Caki2 (cell line): ENCODE measurements around the gene NTSR2. TPM values are rescaled to one million over a fixed set of nuclear protein-coding genes. Genes with fewer than 3 reads are reported as not detected.

Experiments used
- DNase-seq: peaks from one replicate; pipeline ENCODE4 v3.0.0-alpha.2; 2015; ENCODE audit warnings: low read depth
- in situ Hi-C: cut with HindIII; loops from 2 replicates; pipeline ENCODE4 v1.10.0; 2016; ENCODE audit warnings: low sequenced_read_pairs, low pct_unique_long_range_greater_than_20kb, mixed read lengths
- total RNA-seq: library from RNA; depleted of rRNA; stranded (reverse); fragments of >200 nt; shearing (Covaris generic); gene quantifications from 2 replicates; pipeline ENCODE4 v1.2.3, GENCODE V29; 2014; ENCODE audit warnings: low replicate concordance; rRNA removed

Gene NTSR2, protein sequence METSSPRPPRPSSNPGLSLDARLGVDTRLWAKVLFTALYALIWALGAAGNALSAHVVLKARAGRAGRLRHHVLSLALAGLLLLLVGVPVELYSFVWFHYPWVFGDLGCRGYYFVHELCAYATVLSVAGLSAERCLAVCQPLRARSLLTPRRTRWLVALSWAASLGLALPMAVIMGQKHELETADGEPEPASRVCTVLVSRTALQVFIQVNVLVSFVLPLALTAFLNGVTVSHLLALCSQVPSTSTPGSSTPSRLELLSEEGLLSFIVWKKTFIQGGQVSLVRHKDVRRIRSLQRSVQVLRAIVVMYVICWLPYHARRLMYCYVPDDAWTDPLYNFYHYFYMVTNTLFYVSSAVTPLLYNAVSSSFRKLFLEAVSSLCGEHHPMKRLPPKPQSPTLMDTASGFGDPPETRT
- total RNA-seq = not detected in 2 replicates

DNA sequence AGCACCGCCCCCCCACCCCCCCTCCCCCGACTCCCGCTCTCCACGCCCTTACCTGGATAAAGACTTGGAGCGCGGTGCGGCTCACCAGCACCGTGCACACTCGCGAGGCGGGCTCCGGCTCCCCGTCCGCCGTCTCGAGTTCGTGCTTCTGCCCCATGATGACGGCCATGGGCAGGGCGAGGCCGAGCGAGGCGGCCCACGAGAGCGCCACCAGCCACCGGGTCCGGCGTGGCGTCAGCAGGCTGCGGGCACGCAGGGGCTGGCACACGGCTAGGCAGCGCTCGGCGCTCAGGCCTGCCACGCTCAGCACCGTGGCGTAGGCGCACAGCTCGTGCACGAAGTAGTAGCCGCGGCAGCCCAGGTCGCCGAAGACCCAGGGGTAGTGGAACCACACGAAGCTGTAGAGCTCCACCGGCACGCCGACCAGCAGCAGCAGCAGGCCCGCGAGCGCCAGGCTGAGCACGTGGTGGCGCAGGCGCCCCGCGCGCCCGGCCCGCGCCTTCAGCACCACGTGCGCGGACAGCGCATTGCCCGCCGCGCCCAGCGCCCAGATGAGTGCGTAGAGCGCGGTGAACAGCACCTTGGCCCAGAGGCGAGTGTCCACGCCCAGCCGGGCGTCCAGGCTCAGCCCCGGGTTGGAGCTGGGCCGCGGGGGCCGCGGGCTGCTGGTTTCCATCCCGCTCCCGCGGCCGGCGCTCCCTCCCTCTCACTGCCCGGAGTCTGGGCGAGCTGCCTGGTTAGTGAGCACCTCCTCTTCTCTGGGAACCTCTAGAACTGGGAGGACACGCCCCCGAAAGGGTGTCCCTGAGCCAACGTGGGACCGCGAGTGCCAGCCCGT lies at the start of gene NTSR2:
TSS of gene NTSR2 (minus strand) at position 742 of the 838 bp plus-strand sequence. CDS start at position 676, 66 bp downstream.
- DNase-seq = peak; percentile 72
- in situ Hi-C loops = no loop called here

DNA sequence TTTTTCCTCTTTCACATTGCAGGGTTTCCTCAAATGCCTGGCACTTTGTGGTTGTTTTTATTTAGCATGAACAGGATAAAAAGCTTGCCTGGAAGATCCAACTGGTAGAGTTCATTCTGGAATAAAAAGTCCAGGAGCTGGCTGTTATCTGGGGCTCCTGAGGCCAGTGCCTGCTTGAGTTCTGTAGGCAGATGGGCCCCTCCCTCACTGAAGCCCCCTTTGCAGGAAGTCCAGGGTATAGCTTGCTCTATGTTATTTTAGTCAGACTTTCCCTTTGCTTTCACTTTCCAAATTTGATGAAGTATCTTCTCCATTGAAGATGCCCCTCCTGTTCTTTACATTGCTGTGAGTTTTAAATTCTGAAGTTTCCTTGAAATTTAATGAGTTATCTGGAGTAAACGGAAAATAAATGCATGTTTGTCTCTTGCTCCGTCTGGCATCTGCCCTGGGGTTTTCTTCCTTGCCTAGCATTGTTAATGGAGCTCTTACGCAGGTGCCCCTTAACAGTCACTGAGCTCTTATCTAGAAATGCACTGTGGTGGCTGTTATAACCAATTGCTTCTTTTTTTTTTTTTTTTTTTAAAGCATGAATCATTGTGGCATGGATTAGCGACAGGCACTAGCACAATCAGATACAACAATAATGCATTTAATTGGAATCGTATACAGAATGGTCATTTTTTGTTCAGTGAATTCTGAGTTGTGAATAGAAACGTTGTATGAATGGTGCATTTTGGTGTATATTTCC lies 49.4 kb upstream of the NTSR2 start:
- DNase-seq = no peak
- in situ Hi-C loops = no loop called here

DNA sequence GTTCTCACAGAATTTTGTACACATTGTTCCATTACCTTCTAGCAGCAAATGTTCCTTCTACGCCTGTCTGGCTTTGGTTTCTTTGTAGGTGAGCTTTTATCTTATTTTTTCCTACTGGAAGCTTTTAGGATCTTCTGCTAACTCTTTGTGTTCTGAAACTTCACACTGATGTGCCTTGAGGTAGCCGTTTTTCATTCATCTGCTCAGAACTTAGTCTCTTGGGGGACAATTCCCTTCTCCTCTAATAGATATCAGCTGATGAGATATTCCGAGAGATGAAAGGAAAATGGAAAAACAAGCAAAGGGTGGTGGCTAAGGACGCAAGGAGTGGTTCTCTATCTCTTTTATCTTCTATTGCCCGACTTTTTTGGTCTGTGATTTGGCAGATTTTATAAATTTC lies 48.6 kb upstream of the NTSR2 start:
- in situ Hi-C loops = no loop called here
- no peak for DNase-seq

DNA sequence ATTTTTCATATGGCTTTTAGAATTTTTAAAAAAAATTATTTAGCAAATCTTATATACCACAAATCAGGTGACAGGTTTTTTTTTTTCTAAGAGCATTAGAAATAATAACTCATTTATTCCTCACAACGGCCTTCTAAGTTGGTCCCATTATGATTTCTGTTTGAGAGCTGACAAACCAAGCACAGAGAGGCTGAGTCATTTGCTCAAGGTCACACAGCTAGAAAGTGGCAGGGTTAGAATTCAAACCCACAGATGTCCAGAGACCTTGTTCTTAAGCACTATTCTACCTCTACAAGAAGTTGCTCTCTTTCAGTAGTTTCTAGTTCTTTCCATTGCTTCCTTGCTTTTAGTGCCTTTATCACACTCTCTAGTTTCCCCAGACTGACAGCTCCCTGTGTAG lies 47.6 kb upstream of the NTSR2 start:
- in situ Hi-C loops = no loop called here
- no peak for DNase-seq

DNA sequence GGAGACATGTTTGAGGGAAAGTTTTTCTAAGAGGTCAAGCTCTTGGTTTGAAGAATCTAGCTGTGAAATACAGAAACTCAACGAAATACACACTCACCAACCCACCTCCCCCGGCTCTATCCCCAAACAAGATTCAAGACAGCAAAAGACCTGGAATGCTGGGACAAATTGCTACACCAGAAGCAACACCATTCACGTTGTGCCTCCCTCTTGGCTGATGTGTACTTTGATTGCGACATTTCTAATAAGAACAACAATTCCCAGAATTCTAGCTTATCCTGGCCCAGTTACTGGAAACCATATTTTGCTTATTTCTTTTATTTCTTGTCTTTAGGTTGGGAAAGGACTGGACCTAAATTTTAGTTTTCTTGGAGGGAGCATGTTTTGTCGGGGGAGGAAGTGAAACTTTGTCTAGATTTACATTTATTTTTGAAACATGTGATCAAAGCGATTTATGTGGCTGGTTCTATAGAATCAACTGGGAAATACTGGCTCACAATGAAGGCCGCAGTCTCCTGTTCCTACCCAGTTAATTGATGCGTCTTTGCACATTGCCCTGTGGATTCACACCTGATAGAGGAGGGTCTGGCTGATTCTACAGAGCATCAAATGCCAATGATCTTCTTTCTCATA lies 46.8 kb upstream of the NTSR2 start:
- in situ Hi-C loops = no loop called here
- DNase-seq = no peak

DNA sequence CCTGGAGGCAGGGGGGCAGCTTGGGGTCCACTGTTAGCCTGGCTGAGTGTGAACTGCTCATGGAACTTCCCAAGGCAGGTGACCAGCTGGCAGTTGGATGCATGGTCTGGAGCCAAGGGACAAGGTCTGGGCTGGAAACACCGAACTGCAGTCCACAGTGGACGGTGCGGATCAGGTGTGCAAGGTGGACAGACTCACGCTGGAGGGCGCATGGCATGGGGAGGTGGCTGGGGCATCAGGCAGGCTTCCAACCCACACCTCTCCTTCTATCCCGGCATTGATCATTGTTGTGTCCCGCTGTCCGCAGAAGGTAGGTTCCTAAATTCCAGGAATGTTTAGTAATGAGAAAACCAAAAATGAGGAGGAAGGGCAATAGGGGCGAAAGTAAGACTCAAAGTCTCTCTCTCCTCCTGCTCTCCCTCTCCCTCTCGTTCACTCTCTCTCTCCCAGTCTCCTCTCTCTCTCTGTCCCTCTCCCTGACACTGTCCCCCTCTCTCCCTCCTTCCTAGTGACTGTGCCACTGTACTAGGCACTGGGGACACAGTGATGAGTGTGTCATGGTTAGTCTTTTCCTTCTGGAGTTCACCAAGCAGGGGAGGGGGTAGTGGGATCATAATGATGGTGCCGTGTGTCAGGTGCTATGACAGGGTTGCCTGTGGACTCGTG lies 46.1 kb upstream of the NTSR2 start:
- in situ Hi-C loops = no loop called here
- DNase-seq = no peak

DNA sequence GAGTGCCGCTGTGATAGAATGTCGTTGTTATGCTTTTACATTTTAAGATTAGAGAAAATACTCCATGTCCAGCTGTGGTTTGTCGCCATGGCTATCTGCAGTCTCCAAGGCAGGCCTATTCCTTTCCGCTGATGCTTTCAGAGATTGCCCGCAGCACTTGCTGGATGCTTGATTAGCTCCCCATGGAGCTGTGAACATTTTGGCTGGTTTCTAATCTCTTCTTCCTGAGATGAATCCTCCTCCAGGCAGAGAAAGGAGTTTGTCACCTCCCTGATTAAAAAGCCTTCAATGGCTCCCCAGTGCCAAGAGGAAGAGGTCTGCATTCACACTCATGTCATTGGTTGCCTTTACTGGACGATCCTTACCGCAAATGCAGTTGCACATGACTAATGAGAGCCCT lies 43.8 kb upstream of the NTSR2 start:
- in situ Hi-C loops = no loop called here
- no peak for DNase-seq

DNA sequence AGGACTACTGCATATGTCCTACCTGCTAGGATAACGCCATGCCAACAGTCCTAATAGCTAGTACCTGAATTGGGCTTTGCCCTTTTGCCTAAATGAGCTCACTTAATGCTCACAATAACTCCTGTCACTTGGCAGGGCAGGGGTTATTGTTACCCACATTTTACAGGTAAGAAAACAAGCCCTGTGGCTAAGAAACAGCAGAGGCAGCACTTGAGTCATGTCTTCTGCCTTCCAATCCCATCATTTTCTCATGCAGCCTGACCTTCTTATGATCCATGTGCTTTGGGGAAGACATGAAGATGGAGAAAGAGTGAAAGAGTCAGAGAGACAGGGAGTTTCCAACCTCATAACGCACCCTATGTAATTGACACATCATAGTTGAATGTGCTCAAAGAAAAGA lies 42.9 kb upstream of the NTSR2 start:
- DNase-seq = no peak

DNA sequence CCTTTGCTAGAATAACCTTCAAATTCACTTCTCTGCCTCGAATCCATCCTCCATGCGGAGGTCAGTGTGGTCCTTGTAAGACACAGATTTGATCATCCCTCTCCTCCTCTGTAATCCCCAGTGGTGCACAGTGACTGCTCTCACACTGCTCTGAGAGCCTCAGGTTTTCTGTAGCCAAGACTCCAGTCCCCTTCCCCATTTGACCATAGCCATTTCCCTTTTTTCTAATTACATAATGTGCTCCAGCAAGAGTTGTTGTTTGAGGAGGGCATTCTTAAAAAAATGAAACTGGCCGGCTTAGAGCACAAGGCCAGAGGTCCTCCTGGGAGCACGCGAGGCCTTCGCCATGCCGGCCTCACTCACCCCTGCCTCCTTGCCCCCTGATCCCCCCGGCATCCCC lies 41.8 kb upstream of the NTSR2 start:
- in situ Hi-C loops = no loop called here
- DNase-seq = no peak

More for the DNA sequence above, 42.9 kb upstream of the NTSR2 start:
- in situ Hi-C loops = no loop called here

DNA sequence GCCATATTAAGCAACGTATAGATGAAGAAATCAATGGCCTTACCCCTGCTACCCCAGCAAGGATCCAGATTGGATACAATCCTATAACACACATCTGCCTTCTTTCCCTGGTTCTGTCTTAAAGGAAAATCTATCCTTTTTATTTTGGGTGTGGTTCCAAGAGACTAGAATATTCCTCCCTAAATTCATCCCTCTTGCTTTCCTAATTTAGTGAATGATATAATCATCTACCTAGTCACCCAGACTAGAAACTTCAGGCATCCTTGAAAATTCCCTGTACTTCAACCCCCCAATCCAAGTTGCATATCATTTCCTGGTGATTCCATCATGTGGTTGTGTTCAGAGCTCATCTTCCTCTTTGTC lies 41.3 kb upstream of the NTSR2 start:
- in situ Hi-C loops = no loop called here
- no peak for DNase-seq

DNA sequence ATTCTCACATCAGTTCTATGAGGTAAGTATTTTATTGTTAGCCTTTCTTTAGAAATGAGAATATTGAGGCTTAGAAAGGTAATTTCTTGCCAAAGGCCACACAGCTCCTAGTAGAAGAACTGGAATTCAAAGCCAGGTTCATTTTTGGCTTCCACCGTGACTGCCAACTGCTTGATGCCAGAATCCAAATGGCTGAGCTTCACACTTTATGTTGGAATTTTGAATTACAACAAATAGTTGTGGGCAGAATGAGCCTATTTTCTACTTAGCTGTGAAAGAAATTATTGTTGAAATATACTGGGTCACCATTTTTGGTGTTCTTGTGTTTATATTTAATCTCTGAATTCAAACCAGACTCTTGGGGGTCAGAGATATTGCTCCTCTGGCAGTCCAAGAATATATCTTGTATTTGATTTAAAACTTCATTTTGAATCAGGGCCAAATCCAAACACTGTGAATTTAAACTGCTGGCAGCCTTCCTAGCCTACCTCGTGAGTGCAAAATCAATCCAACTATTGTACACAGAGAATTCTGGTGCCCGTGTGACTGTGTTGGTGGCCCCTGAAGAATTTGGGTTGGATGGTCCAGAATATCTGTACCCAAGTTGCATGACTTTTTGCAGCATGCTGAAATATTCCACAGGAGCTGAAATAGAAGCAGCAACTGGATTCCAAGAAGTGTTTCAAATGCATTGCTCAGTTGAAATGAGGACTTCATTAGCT lies 40.8 kb upstream of the NTSR2 start:
- DNase-seq = no peak
- in situ Hi-C loops = no loop called here

DNA sequence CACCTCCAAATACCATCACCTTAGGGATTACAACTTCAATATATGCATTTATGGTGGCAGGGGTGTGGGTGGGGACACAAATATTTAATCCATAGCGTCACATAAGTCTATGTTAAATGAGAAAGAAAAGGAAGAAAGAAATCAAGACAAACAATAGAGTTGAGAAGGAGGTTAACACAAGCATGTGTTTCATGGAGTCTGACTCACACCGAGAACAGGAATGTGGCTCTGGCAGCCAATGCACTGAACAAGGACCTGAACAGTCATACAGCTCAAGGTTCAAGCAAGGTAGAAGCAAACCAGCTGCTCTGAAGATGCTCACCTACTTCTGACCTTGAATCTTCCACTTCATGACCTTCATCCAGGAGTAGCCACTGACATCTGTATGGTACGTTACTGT lies 40.2 kb upstream of the NTSR2 start:
- DNase-seq = peak; percentile 30
- in situ Hi-C loops = no loop called here

DNA sequence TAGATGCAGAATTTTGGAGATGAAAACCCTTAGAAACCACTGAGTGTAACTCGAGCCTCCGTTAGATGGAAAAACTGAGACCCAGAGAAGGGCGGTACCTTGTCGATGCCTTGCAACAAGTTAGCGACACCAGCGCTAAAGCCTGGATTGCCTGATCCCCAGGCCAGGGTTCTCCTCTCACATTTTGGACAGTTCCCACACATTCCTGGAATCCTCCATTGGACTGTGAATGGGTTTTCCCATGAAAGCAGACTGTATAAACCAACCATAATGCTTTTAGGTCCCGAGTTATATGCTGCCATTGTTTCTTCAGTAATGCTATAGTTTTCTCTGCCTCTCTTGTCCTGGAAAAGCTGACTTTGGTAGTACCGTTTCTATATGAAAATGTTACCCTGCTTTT lies 39.3 kb upstream of the NTSR2 start:
- in situ Hi-C loops = no loop called here
- no peak for DNase-seq

DNA sequence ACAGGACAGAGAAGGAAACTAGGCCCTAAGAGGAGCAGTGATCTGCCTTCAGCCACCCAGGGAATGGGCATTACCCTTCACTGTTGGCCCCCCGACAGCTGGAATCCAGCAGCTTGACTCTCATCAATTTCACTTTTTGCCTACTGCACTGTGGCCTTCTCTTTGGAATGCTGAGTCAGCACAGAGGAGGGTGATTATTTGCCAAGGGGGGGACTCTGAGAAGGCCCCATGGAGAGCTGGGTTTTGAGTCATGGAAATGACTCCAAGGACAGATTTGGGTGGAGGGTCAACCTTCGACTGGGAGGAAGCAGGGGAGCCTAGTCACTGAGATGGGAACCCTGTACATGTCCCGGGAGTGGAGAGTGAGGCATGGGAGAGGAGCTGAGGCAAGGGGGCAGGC lies 38.1 kb upstream of the NTSR2 start:
- no peak for DNase-seq
- in situ Hi-C loops = no loop called here

DNA sequence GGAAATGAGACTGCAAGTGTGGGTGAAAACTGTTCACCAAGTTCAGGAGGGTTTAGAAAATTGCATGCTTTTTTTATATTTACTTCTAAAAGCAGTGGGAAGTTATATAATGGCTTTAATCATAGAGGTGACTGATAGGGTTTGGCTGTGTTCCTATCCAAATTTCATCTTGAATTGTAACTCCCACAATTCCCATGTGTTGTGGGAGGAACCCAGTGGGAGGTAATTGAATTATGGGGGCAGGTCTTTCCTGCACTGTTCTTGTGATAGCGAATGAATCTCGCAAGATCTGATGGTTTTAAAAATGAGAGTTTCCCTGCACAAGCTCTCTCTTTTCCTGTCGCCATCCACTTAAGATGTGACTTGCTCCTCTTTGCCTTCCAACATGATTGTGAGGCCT lies 35.7 kb upstream of the NTSR2 start:
- in situ Hi-C loops = no loop called here
- DNase-seq = no peak

DNA sequence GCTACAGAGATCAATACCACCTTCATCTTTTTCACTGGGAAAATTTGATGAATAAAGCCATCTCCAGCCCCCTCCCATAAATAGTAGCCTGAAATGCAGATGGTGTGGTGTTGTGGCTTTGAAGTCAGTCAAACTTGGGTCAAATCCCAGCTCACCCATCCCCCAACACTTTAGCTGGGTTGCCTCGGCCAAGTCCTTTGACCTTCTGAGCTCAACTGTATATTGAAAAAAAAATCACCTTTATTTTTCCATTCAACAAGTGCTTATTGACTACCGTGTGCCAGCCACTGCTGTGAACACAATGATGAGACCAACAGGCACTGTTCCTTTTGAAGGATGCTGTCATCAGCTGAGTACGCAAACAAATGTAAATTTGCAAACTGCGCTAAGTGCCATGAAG lies 35.1 kb upstream of the NTSR2 start:
- in situ Hi-C loops = no loop called here
- no peak for DNase-seq

DNA sequence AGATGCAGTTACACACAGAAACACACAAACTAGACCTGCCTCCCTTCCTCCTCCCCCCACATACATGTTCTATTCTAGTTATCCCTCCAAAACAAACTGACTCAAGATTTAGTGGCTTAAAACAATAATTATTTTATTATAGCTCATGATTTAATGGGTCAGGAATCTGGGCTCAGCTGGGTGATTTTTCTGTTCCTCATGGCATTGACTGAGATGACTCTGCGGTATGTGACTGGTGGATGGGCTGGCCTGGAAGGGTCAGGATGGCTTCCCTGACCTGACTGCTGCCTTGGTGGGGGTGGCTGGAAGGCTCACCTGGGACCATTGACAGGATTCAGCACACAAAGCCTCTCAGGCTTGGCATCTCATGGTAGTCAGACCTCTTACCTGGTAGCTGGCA lies 33.7 kb upstream of the NTSR2 start:
- peak; percentile 49 for DNase-seq
- in situ Hi-C loops = no loop called here
